HG02970 (cell line): Measurements from ENCODE around the gene UBALD1.

Source experiments
- ATAC-seq: cut with Tn5 transposase; IDR thresholded peaks from one replicate; pipeline ENCODE4 v1.9.1; 2021; ENCODE audit warnings: mild to moderate bottlenecking, moderate library complexity, moderate number of reproducible peaks; ENCODE audit not compliant: unreplicated experiment, low FRiP score

The UBALD1 gene

GRCh38 chr16:4646773-4647643 is 32.3 kb upstream of the UBALD1 start:
- no peak for ATAC-seq

- ATAC-seq: no peak
Measured at GRCh38 chr16:4641895-4642294, 27.2 kb upstream of the UBALD1 start.

- ATAC-seq: no peak
Measured at GRCh38 chr16:4641306-4641687, 26.6 kb upstream of the UBALD1 start.

GRCh38 chr16:4640572-4641305 is 26.1 kb upstream of the UBALD1 start:
- ATAC-seq: no peak

- ATAC-seq: no peak
Measured at GRCh38 chr16:4639899-4640509, 25.3 kb upstream of the UBALD1 start.

- ATAC-seq: no peak
Measured at GRCh38 chr16:4637501-4638166, 22.9 kb upstream of the UBALD1 start.

GRCh38 chr16:4636196-4636595 is 21.5 kb upstream of the UBALD1 start:
- no peak for ATAC-seq

- ATAC-seq: no peak
Measured at GRCh38 chr16:4634768-4635167, 20.1 kb upstream of the UBALD1 start.

- no peak for ATAC-seq
Measured at GRCh38 chr16:4633910-4634635, 19.4 kb upstream of the UBALD1 start.

- ATAC-seq: no peak
Measured at GRCh38 chr16:4631444-4631843, 16.8 kb upstream of the UBALD1 start.

- no peak for ATAC-seq
Measured at GRCh38 chr16:4628283-4628682, 13.6 kb upstream of the UBALD1 start.

- ATAC-seq: no peak
Measured at GRCh38 chr16:4626396-4626795, 11.7 kb upstream of the UBALD1 start.

GRCh38 chr16:4625560-4626159 is 11.0 kb upstream of the UBALD1 start:
- ATAC-seq: no peak

GRCh38 chr16:4624827-4625559 is 10.3 kb upstream of the UBALD1 start:
- ATAC-seq: peak; percentile 58

- peak; percentile 68 for ATAC-seq
Measured at GRCh38 chr16:4624015-4624826, 9.5 kb upstream of the UBALD1 start, which contains the start of gene MGRN1. Gene MGRN1, plus strand, starts transcription at chr16:4624826. Its CDS starts 135 bp downstream, at chr16:4624961.

- no peak for ATAC-seq
Measured at GRCh38 chr16:4623593-4623992, 8.9 kb upstream of the UBALD1 start.

- ATAC-seq: no peak
Measured at GRCh38 chr16:4618645-4619418, 4.1 kb upstream of the UBALD1 start.
